GM19240 (cell line): ENCODE data around the gene FAM3D.

ENCODE experiments used
- DNase-seq: peaks from one replicate; pipeline ENCODE4 v3.0.0; 2011; ENCODE audit warnings: low spot score; ENCODE audit not compliant: insufficient read length

Gene FAM3D

GRCh38 chr3:58596834-58597518, 69.6 kb downstream of the FAM3D start:
- no peak for DNase-seq

DNA sequence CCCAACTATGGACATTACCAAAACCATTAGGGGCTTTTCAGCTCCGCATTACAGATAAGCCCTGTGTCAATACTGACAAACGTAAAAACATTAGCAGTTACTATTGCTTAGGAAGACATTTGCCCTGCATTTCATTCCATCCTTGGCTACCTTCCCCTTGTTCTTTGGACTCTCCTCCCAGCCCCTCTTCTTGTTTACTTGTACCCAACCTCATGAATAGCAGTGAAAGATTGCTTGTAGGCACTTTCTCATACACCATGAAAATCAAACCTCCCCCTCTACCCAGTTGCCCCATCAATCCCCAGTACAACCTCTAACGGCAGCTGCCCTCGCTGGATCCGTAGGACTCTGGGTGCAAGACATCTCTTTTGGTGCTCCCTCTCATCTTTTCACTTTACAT, 72.5 kb downstream of the FAM3D start:
- DNase-seq, result no peak

- no peak for DNase-seq
Measured at GRCh38 chr3:58591517-58592510, 74.8 kb downstream of the FAM3D start.

- DNase-seq, result no peak
Measured at GRCh38 chr3:58588030-58588614, 78.5 kb downstream of the FAM3D start.

DNA sequence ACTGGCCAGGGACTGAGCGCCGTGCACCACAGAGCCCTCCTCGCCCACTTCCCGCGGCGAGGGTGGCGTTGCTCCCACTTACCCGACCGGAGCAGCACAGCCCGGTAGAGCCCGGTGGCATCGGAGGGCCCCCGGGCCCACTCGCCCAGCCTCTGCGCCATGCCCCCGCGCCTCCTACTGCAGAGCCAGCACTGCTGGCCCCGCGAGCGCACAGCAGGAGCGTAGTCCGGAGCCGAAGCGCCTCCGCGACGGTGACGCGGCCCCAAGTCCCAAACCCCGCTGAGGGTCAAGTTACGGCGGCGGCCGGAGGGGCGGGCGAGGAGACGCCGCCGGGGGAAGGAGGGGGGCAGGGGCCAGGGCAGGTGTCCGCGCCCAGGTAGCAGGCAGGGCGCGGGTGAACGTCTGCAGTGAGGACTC, 79.8 kb downstream of the FAM3D start:
- no peak for DNase-seq

- no peak for DNase-seq
Measured at GRCh38 chr3:58585994-58586393, 80.6 kb downstream of the FAM3D start.

- peak; percentile 68 for DNase-seq
Measured at GRCh38 chr3:58585005-58585786, 81.4 kb downstream of the FAM3D start.

DNA sequence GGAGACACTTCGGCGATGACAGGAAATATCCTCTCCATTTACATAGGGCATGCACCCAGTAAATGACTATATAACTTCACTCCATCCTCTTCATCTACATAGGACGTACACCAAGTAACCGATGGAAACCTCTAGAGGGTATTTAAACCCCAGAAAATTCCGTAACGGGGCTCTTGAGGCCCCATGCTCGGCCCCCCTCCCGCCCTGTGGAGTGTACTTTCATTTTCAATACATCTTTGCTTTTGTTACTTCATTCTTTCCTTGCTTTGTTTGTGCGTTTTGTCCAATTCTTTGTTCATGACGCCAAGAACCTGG, 81.9 kb downstream of the FAM3D start:
- DNase-seq, result no peak
